Inferior parietal cortex (tissue), 1 donor: ENCODE data around the gene RAB40B.
A peak's percentile ranks its signal among the peaks of the same experiment; 100 is the strongest.

Experiments used
- DNase-seq: peaks from one replicate; pipeline ENCODE4 v3.0.0-alpha.2; 2016; ENCODE audit errors: extremely low spot score

RAB40B gene

DNA sequence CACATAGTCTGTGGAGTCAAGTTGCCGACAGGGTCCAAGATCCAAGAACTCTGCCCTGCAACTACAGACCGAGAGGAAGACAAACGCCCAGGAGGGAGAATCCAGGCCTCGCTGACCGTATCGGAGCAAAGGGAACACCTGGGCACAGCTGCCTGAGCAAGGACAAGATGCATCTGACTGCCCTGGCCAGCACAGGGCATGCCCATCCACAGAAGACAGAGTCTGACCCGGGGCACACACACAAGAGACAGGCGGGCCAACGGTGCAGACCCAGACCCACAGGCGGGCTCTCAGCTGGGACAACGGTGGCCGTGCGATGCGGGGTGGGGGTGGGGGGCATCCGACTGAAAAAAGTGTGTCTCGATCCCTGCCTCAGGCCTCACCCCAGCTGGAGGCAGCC, 6.2 kb downstream of the RAB40B start:
- no peak for DNase-seq

DNA sequence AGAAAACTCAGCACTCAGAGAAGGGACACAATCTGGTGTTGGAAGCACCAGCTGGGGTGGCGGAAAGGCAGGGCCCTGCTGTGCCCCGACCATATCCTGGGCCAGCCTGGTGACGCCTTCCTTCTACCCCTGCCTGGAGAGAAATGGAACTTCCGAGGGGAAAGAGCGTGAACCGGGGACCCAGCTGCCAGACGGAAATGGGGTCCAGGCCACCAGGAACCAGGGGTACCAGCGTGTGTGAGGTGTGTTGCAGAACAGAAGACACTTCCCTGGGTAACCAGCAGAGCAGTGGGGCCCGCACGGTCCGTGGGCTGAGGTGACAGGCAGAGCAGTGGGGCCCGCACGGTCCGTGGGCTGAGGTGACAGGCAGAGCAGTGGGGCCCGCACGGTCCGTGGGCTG, 6.8 kb downstream of the RAB40B start:
- DNase-seq: no peak

DNA sequence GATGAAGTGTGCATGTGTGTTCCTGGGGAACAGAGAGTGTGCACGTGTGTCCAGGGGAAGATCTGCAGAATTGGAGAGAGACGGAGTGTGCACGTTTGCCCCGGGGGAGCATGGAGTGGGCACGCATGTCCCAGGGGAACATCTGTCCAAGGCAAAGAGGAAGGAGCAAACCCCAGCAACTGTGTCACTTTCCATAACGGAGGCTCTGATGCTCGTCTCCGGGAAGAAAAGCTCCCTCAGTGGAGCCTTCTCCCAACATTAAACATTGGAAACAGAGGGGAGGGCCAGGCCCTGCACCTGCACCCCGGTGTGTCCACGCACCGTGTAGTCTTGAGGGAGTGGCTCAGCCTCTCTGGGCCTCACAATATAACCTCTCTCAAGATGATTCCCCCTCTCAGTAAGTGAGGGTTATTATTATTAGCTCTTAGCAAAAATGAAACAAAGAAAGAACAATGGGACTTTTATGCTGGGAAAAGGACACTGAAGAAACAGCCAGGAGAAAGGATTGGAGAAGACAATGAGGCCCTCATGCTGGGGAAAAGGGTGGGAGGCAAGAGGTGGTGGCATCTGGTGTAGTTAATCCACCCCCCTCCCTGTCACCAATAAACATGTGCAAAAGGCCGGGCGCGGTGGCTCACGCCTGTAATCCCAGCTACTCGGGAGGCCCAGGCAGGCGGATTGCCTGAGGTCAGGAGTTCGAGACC, 7.6 kb downstream of the RAB40B start:
- peak; percentile 66 for DNase-seq

DNA sequence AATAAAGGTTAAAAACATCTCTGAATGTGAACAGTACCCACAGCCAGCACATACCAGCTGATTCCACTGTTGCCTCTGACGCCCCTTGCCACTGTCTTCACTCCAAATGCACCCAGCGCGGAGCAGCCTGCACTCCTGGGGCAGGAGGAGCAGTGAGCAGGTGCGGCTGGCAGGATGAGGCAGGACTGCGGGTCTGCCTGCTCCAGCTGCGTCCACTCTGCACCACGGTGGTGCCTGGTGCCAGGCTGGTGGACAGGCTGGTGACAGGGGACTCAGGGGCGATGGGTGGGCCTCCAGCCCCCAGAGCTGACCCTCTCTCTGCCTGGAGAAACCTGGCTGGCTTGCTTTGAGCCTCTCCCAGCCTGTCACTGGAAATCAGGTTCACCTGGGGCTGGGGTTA, 9.4 kb downstream of the RAB40B start:
- no peak for DNase-seq

DNA sequence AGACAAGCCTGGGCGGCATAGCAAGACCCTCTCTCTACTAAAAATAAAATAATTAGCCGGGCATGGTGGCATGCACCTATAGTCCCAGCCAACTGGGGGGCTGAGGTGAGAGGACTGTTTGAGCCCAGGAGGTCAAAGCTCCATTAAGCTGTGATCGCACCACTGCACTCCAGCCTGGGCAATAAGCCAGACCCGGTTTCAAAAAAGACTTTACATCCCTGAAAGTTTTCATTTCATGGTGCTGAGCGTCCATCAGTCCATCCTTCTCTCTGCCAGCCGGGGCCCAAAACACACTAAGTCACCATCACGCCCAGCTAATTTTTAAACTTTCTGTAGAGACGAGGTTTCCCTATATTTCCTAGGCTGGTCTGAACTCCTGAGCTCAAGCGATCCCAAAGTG, 10.6 kb downstream of the RAB40B start:
- DNase-seq: no peak

DNA sequence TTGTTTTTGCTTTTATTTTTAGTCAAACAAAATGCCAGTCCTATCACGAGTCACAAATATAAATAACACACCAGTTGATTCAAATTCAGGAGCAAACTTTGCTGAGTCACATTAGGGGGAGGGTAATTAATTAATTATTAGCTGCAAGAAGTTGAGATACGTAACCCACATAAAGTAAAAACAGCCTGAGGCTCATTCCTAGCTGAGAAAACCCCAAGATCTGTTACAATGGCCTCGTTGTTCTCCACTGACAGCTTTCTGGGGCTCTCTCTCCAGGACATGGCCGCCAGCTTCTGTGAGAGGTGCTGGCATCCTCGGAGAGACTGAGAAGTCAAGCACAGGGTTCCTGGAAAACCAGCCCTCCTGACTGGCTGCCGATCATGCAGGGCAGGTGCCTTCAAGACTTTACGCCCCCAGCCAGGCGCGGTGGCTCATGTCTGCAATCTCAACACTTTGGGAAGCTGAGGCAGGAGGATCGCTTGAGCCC, 11.1 kb downstream of the RAB40B start:
- peak; percentile 49 for DNase-seq

DNA sequence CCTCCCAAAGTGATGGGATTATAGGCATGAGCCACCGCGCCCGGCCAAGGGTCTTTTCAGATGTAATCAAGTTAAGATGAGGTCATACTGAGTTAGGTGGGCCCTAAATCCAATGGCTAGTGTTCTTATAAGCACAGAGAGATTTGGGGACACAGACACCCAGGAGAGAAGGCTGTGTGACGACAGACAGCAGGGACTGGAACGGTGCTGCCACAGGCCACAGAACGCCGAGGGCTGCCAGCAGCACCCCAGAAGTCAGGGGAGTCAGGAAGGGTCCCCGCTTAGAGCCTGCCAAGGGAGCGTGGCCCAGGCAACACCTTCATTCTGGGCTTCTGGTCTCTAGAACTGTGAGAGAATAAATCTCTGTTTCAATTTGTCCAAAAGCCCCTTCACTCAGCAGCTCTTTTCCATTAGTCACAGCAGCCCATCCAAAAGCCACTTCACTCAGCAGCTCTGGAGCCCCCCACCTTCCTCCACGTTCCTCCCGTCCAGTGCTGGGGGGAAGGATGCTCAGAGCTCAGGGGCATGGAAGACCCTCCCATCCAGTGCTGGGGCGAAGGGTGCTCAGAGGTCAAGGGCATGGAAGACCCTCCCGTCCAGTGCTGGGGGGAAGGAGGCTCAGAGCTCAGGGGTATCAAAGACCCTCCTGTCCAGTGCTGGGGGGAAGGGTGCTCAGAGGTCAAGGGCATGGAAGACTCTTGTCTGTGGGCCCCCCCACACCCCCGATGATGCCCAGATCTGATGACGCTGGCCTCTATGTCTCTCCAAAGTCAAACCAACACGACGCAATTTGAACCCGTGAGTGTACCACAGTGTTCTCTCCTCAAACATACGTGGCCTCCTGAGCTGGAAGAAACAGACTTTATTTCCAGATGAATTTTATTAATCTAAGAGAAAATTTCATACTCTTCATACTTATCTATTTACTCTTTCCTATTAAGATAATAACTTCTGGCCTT, 11.9 kb downstream of the RAB40B start:
- DNase-seq: no peak

DNA sequence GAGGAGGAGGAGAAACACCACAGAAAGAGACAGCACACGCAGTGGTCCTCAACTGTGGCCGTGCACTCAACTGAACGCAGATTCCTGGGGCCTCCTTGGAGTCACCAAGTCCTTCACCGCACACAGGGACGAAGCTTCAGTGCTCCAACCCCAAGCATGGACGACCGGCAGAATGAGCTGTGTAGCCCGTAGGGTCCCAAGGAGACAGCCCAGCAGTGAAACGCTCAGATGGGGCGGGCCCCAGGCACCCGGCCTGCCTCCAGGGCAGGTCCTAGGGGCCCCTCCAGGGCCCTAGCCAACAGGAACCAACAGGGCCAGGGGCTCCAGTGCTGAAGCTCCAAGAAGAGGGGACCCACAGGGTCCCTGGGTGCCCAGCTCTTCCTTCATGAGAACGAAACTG, 13.2 kb downstream of the RAB40B start:
- no peak for DNase-seq

DNA sequence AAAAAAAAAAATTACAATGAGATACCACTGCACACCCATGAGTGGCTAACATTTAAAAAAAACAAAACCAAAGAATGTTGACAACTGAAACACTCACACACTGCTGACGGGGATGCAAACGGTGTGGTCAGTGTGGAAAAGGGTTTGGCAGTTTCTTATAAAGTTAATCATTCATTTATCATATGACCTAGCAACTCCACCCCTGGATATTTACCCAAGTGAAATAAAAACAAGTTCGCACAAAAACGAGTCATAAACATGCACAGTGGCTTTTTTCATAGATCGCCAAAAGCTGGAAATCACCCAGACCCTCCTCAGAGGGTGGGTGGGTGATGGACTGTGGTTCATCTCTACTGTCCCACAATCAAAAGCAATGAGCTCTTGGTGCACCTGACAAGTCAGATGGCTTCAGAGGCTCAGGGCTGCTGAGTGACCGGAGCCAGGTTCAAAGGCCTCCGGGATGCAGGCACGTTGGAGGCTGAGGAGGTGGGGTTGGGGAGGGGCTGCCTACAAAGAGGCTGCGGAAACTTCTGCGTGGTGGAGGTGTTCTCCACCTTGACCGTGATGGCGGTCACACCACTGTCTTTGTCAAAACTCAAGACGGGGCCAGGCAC, 14.2 kb downstream of the RAB40B start:
- no peak for DNase-seq

DNA sequence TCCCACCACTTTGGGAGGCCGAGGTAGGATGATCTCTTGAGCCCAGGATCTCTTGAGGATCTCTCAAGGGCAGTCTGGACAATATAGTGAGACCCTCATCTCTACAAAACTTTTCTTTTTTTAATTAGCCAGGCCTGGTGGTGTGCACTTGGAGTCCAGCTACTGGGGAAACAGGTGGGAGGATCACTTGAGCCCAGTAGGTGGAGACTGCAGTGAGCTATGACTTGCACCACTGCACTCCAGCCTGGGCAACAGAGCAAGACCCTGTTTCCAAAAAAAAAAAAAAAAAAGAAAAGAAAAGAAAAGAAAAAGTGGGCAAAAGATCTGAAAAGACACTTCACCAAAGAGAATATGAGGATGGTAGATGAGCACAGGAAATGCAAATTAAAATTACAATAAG, 15.0 kb downstream of the RAB40B start:
- DNase-seq: no peak

DNA sequence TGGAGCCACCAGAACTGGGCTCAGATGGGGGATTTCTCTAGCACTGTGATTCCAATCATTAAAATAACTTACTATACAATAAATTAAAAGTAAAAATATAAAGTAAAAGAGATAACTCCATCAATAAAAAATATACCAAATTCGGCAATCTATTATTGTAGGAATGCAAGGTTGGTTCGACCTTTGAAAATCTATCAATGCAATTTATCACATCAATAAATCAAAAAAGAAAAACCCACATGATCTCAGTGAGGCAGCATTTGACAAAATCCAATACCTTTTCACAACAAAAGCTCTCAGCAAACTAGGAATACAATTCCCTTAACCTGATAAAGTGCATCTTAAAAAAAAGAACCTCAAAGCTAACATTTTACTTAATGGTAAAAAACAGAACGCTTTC, 17.0 kb downstream of the RAB40B start:
- DNase-seq: no peak

DNA sequence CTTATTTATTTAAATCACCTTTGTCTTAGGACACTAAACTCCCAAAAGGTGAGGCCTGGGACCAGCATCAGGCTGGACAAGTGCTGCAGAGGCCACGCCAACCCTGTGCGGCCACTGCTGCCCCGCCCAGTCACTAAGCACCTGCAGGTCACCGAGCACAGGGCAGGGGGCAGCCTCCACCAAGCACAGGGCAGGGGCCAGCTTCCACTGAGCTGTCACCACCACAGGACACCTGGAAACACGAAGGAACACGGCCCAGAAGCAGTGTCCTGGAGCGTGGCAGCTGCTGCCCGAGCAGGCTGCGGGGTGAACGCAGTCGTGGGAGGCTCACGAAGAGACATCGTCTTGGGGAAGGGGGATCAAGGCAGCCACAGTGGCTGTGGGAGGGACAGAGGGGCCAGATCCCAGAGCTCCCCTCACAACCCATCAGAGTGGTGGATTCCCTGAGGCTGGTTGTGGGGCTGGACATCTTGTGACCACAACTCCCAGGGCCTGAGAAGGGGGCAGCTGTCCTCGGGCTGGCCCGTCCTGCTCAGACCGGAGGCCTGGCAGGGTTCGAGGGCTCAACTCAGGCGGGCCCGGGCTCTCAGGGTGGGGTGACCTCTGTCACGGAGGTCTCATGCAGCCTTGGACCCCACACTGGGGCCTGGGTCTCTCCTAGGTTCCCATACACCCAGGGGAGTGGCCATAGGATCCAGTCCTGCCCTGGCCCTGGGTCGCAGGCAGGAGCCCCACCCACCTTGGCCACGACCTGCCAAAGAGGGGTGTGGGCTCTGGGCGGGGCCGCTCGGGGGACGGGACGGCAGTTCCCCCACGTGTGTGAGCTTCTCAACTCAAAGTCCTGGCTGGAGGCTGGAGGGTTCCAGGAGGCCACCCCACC, 18.7 kb downstream of the RAB40B start:
- DNase-seq: no peak

DNA sequence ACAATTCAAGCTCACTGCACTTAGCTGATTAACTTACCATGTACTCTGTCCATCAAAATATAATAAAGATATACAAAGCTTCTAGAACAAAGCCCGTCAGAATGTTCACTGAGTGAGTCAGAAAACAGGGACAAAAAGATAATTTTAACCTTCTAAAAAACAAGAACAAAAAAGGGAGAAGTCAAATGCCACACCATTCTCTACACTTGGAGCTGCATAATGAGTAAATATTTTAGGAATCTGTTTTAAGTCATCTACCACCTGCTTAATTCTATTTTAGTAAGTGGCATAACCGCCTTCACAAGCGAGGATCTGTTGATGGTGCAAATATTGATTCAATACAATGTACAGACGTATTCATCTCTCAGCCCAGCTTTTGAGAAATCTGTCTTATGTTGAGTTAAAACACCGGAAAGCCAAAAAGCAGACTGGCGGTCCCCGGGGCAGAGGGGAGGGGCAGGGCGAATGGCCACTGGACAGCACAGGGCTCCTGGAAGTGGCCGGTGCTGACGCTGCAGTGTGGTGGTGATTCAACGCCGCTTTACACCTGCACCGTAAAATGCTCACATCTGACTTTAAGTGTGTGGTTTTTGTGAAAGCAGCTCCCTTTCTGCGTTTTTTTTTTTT, 20.1 kb downstream of the RAB40B start:
- DNase-seq: no peak

DNA sequence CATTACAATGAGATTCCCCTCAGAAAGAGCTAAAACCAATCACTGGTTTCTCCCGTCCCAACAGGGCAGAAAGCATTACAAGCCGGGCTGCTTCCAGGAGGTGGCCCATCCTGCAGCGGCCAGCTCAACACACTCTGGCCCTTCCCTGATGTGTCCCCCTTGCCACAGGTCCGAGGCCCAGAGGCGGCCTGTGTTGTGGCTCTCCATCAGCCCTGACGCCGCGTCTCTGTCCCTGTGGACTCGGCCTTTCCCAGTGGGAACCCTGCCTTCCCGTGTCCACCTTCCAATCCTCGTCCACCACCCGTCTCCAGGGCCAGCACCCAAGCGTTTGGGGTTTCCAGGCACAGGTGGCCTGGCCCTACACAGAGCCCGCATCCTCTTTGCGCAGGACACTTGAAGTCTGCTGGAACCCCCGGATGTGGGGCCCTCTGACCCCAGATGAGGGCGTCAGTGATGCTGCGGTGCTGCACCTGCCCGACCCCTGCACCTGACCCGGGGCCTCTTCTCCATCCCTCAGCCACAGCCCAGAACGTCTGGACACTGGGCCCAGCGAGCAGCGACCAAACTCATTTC, 21.1 kb downstream of the RAB40B start:
- no peak for DNase-seq

DNA sequence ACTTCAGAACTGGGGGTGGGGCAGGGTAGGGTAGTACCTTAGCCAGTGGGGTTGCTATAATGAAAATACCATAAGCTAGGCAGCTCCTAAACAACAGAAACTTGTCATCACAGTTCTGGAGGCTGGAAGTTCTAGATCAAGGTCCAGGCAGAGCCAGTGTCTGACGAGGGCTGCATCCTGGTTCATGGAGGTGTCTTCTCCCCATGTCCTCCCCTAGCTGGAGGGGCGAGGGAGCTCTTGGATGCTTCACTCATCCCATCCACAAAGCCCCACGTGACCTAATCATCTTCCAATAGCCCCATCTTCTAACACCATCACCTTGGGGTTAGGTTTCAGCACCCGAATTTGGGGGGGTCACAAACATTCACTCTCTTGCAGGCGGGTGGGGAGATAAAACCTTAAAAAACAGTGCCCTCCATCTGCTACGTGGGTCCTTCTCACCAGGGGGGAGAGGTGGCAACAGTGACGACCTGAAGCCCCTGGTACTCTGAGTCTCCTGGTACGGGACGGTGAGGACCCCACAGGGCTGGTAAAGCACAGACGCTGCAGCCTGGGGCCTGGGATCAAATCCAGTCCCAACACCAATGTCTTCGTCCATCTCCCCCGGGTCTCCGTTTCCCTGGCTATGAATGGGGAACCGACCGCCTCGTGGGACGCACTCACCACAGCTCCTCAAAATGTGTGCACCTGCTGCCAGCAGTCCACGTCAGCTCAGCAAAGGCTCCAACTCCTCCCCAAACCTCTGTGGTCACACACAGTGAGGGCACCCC, 22.8 kb downstream of the RAB40B start:
- DNase-seq: no peak

DNA sequence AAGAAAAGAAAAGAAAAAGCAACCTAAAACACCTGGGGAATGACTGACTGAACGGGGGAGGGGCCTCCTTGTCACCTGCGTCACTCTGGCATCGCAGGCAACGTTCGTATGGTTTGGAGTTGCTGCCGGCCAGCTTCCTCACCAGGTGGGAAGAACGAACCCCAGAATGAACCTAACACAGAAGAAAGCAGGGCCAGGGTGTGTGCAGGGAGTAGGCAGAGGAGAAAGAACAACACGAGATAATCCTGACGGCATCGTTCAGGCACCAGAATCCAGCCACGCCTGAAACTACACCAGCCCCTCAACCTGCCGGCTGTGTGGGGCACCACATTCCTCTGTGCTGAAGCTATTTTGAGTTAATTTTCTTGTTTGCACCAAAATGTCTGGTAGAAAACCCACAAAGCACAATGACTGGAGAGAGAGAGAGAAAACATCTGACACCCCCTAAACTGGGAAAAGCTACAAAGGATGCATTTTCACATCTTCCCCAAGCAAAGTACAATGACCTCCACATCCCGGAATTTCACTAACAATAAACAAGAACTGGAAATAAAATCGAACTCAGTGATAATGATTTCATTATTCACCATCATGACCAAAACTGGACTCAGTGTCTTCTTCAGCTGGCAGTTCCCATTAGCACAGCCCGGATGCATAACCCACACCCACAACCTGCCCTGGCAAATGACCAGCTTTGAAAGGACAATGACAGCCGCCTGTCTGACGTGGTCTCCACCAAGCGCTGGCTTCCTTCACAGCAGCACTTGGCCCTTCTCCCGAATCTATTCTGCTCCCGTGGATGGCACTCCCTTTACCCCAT, 23.6 kb downstream of the RAB40B start:
- DNase-seq: peak; percentile 77

DNA sequence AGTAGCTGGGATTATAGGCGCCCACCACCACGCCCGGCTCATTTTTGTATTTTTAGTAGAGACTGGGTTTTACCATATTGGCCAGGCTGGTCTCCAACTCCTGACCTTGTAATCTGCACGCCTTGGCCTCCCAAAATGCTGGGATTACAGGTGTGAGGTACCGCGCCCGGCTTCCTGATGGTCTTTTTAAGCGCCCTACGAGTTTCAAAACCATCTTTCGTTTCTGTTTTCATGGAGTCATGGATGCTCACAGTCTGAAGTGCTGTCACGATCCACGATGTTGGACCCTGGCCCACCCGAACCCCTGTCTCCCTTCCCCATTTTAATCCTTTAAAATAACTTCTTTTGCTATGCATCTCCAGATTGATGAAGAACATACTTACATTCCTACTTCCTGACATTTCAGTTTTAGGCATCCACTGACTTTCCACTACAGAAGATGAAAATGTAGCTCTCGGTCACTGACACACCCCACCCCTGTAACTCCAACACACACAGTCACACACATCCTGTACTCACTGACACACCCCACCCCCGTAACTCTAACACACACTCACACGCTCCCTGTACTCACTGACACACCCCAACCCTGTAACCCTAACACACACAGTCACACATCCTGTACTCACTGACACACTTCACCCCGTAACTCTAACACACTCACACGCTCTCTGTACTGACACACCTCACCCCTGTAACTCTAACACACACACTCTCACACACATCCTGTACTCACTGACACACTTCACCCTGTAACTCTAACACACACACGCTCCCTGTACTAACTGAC, 27.6 kb downstream of the RAB40B start:
- DNase-seq: no peak

DNA sequence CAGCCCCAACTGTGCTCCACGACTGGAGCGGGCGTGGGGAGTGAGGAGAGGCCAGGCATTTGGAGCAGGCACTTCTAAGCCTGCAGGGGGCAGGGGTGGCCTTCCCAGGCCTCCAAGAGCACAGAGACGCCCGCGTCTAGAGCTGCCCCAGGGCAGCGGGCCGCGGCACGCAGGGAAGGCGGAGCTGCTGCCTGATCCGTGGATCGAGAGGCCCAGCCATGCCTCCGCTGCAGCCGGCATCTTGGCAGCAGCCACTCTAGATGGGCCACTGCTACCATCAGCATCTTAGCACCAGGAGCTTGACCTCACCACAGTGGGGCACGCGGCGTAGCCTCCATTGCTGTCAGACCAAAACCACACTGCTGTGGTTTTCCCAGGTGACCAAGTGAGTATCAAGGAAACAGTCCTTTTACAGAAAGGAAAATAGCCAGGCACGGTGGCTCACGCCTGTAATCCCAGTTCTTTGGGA, 29.8 kb downstream of the RAB40B start:
- DNase-seq: peak; percentile 66
